Naive thymus-derived CD4-positive, alpha-beta T cell (primary cell): Measurements from ENCODE around the gene APLF. TPM values are rescaled to one million over a fixed set of nuclear protein-coding genes. Genes with fewer than 3 reads are reported as not detected.

Experiments used
- ATAC-seq: fragments of 150-1000 bp; cut with Tn5 transposase; 2 replicates; pipeline ENCODE4 v1.10.0; 2021; ENCODE audit warnings: mild to moderate bottlenecking, moderate library complexity
- CTCF ChIA-PET: fragments of 350-600 bp; sonication (Branson Sonifier 250); formaldehyde crosslinking; loops from one replicate; lab custom pipeline; 2021; ENCODE audit warnings: antibody characterized with exemption; lab: Charles Lee
- POLR2A ChIA-PET: fragments of 350-600 bp; sonication (Branson Sonifier 250); formaldehyde crosslinking; loops from one replicate; lab custom pipeline; 2021; ENCODE audit warnings: antibody characterized with exemption, inconsistent platforms; lab: Charles Lee
- DNase-seq, 9 donors: peaks; one replicate each; pipeline versions ENCODE4 v3.0.0 to v3.0.0-alpha.2; 2020 to 2022; ENCODE audit warnings: mixed read lengths in 1 of 9
- H3K27ac ChIP-seq: one replicate; pipeline ENCODE4 v1.7.0; 2013; ENCODE audit warnings: mild to moderate bottlenecking, low read depth, low read length, moderate library complexity
- H3K27me3 ChIP-seq, 2 donors: one replicate each; pipeline ENCODE4 v1.7.0; 2013; ENCODE audit warnings: low read length in 2 of 2, mild to moderate bottlenecking in 2 of 2, moderate library complexity in 2 of 2; ENCODE audit not compliant: control insufficient read depth in 2 of 2, insufficient read depth in 2 of 2
- H3K36me3 ChIP-seq, 3 experiments: 1 replicate in 2 of 3; 2 replicates in 1 of 3; pipeline ENCODE4 v1.7.0; 2013; ENCODE audit warnings: low read length in 3 of 3, mild to moderate bottlenecking in 3 of 3, moderate library complexity in 1 of 3; ENCODE audit not compliant: insufficient read depth in 3 of 3, control insufficient read depth in 2 of 3
- H3K4me1 ChIP-seq, 2 donors: one replicate each; pipeline ENCODE4 v1.7.0; 2013; ENCODE audit warnings: low read length in 2 of 2, mild to moderate bottlenecking in 2 of 2, moderate library complexity in 1 of 2; ENCODE audit not compliant: control insufficient read depth in 2 of 2, insufficient read depth in 2 of 2
- H3K4me3 ChIP-seq: 2 replicates; pipeline ENCODE4 v1.7.0; 2013; ENCODE audit warnings: mild to moderate bottlenecking, low read length
- H3K9me3 ChIP-seq, 3 experiments: 1 replicate in 2 of 3; 2 replicates in 1 of 3; pipeline ENCODE4 v1.7.0; 2013; ENCODE audit warnings: low read length in 3 of 3; ENCODE audit not compliant: control insufficient read depth in 2 of 3
- H3K27ac Mint-ChIP-seq, 9 donors: one replicate each; pipeline ENCODE4 v1.8.0; 2020 to 2022; ENCODE audit warnings: mixed read lengths in 9 of 9, mild to moderate bottlenecking in 8 of 9, moderate library complexity in 5 of 9, inconsistent platforms in 2 of 9
- H3K27me3 Mint-ChIP-seq, 5 donors: one replicate each; pipeline ENCODE4 v1.8.0; 2021 to 2022; ENCODE audit warnings: mixed read lengths in 5 of 5, mild to moderate bottlenecking in 1 of 5
- H3K36me3 Mint-ChIP-seq, 5 donors: one replicate each; pipeline ENCODE4 v1.8.0; 2020 to 2022; ENCODE audit warnings: mixed read lengths in 5 of 5, mild to moderate bottlenecking in 3 of 5, inconsistent platforms in 1 of 5
- H3K4me1 Mint-ChIP-seq, 7 donors: one replicate each; pipeline ENCODE4 v1.8.0; 2020 to 2022; ENCODE audit warnings: mixed read lengths in 7 of 7, mild to moderate bottlenecking in 3 of 7, inconsistent platforms in 1 of 7
- H3K4me3 Mint-ChIP-seq, 10 donors: one replicate each; pipeline ENCODE4 v1.8.0; 2020 to 2022; ENCODE audit warnings: mild to moderate bottlenecking in 10 of 10, mixed read lengths in 10 of 10, moderate library complexity in 6 of 10, inconsistent platforms in 2 of 10
- H3K9me3 Mint-ChIP-seq, 11 donors: one replicate each; pipeline ENCODE4 v1.8.0; 2020 to 2022; ENCODE audit warnings: mixed read lengths in 11 of 11, mild to moderate bottlenecking in 4 of 11, inconsistent platforms in 1 of 11, moderate library complexity in 1 of 11
- intact Hi-C, 2 donors: fragments of 100-400 bp; cut with micrococcal nuclease; formaldehyde crosslinking; loops; one replicate each; pipeline ENCODE4 v1.15.1; 2023
- polyA plus RNA-seq, 2 donors: library from polyadenylated mRNA; unstranded; fragments of 300-500 nt; fragmentation: Illumina TruSeq; gene quantifications; one replicate each; pipeline ENCODE4 v1.2.3, GENCODE V29; 2021
- total RNA-seq, 6 experiments: library from RNA in 5 of 6; stranded (reverse) in 5 of 6; gene quantifications; 1 replicate in 5 of 6; 2 replicates in 1 of 6; pipeline ENCODE4 v1.2.3 and lab custom pipeline; 2021 to 2026

Gene APLF
- total and polyA plus RNA-seq, 7 experiments from 2014 or later, result 1.4 to 8.9 (median 3.5) TPM

GRCh38 chr2:68623820-68624219, 156.4 kb downstream of the APLF start:
- ATAC-seq, result no peak
- H3K4me1 ChIP-seq, result no peaks in the 10 kb centered on the region
- ChIA-PET POLR2A (no interaction called here), CTCF (no interaction called here)
- intact Hi-C loops, result no loop called here
- H3K4me1 Mint-ChIP-seq, result peaks cover 0 to 2% (median 0%) of the 10 kb centered on the region in 7 donors
- no peak overlapping the region for H3K4me3 ChIP-seq
- no peak overlapping the region for H3K27ac Mint-ChIP-seq
- peaks cover 0 to 12% (median 5%) of the 10 kb centered on the region in 5 donors for H3K36me3 Mint-ChIP-seq
- no peak for DNase-seq
- no peaks in the 10 kb centered on the region for H3K27me3 ChIP-seq
- H3K9me3 ChIP-seq, result no peaks in the 10 kb centered on the region
- H3K27me3 Mint-ChIP-seq, result peaks cover 0 to 10% (median 4%) of the 10 kb centered on the region in 5 donors
- no peak overlapping the region for H3K4me3 Mint-ChIP-seq
- H3K9me3 Mint-ChIP-seq, result peaks cover 0 to 34% (median 13%) of the 10 kb centered on the region in 11 donors
- no peak overlapping the region for H3K27ac ChIP-seq
- no peaks in the 10 kb centered on the region for H3K36me3 ChIP-seq

- POLR2A ChIA-PET, result no interaction called here
- CTCF ChIA-PET, result no interaction called here
- DNase-seq, result no peak
Observed at GRCh38 chr2:68627615-68628014, 160.2 kb downstream of the APLF start.

More at GRCh38 chr2:68627615-68628014, 160.2 kb downstream of the APLF start:
- peaks cover 0 to 35% (median 8%) of the 10 kb centered on the region in 11 donors for H3K9me3 Mint-ChIP-seq
- Histone ChIP-seq H3K9me3 (no peaks in the 10 kb centered on the region), H3K4me3 (no peak overlapping the region), H3K36me3 (no peaks in the 10 kb centered on the region), H3K27me3 (no peaks in the 10 kb centered on the region), H3K4me1 (no peaks in the 10 kb centered on the region), H3K27ac (no peak overlapping the region)
- no peak for ATAC-seq
- no peak overlapping the region for H3K4me3 Mint-ChIP-seq
- peaks cover 0 to 30% (median 4%) of the 10 kb centered on the region in 5 donors for H3K27me3 Mint-ChIP-seq
- intact Hi-C loops, result no loop called here
- peaks cover 0 to 7% (median 0%) of the 10 kb centered on the region in 5 donors for H3K36me3 Mint-ChIP-seq
- no peak overlapping the region for H3K27ac Mint-ChIP-seq
- H3K4me1 Mint-ChIP-seq, result no peaks in the 10 kb centered on the region

Other genes starting within 250 kb of the APLF start
- 10 to 100 TPM; 54.1 to 78.2 (median 70.0) TPM for gene PPP3R1, start 215.1 kb upstream of the APLF start, total RNA-seq
- gene PPP3R1, start 215.1 kb upstream of the APLF start, polyA plus RNA-seq, result 1 to 10 TPM; 2.6 to 7.2 TPM
- under 1 TPM in 3 of 5 experiments, not detected in 2; 0.19 to 0.78 (median 0.38) TPM for gene CNRIP1, start 147.6 kb upstream of the APLF start, total RNA-seq
- not detected for gene CNRIP1, start 147.6 kb upstream of the APLF start, polyA plus RNA-seq
- gene PLEK, start 102.3 kb upstream of the APLF start, total RNA-seq, result 100 to 1,000 TPM in 1 of 5 experiments, 10 to 100 TPM in 1, 1 to 10 TPM in 3; 1.2 to 210 (median 3.9) TPM
- gene PLEK, start 102.3 kb upstream of the APLF start, polyA plus RNA-seq, result under 1 TPM; 0.37 to 0.79 TPM
- gene FBXO48, start 291 bp upstream of the APLF start, total RNA-seq, result 1 to 10 TPM; 1.1 to 5.6 (median 1.7) TPM
- gene FBXO48, start 291 bp upstream of the APLF start, polyA plus RNA-seq, result under 1 TPM; 0.49 to 0.53 TPM
- not detected for gene PROKR1, start 176.0 kb downstream of the APLF start, total RNA-seq
- gene PROKR1, start 176.0 kb downstream of the APLF start, polyA plus RNA-seq, result not detected